PC-9 (cell line): ENCODE measurements around the gene WDR59. TPM values are rescaled to one million over a fixed set of nuclear protein-coding genes. Genes with fewer than 3 reads are reported as not detected.
A peak's percentile ranks its signal among the peaks of the same experiment; 100 is the strongest.

Experiments
- BruUV-seq: library from RNA; stranded (reverse); fragments of 400-500 nt; replicated peaks from 2 replicates; lab custom pipeline; 2021; lab: Mats Ljungman, UMichigan
- CTCF ChIA-PET: fragments of 300-600 bp; sonication (Branson Sonifier 250); formaldehyde crosslinking; loops from one replicate; lab custom pipeline; 2022; ENCODE audit warnings: antibody characterized with exemption; lab: Charles Lee
- POLR2A ChIA-PET: fragments of 300-600 bp; sonication (Branson Sonifier 250); formaldehyde crosslinking; loops from one replicate; lab custom pipeline; 2022; ENCODE audit warnings: antibody characterized with exemption; ENCODE audit not compliant: unreplicated experiment; lab: Charles Lee
- DNase-seq, 2 experiments: peaks; one replicate each; pipeline versions ENCODE4 v3.0.0 to v3.0.0-alpha.2; 2015 to 2022; ENCODE audit warnings: mixed read lengths in 1 of 2
- H2AFZ ChIP-seq: fragments of 200-600 bp; sonication (generic); 2 replicates; pipeline ENCODE4 v1.8.1; 2017; ENCODE audit warnings: antibody characterized with exemption
- H3F3A ChIP-seq: fragments of 200-600 bp; sonication (generic); 2 replicates; pipeline ENCODE4 v1.8.1; 2017; ENCODE audit warnings: antibody characterized with exemption, mild to moderate bottlenecking, low read depth; ENCODE audit not compliant: insufficient read depth
- H3K27ac ChIP-seq: fragments of 200-600 bp; sonication (generic); 2 replicates; pipeline ENCODE4 v1.6.1; 2016; ENCODE audit warnings: mixed run types
- H3K27me3 ChIP-seq: fragments of 200-600 bp; sonication (generic); 2 replicates; pipeline ENCODE4 v1.6.1; 2016; ENCODE audit warnings: low read depth, mixed run types; ENCODE audit not compliant: insufficient read depth
- H3K36me3 ChIP-seq: fragments of 200-600 bp; sonication (generic); 2 replicates; pipeline ENCODE4 v1.6.1; 2016; ENCODE audit warnings: low read depth, mixed run types
- H3K4me1 ChIP-seq: fragments of 200-600 bp; sonication (generic); replicated peaks from 2 replicates; pipeline ENCODE4 v1.6.1; 2016; ENCODE audit warnings: mixed run types; ENCODE audit not compliant: insufficient read depth
- H3K4me2 ChIP-seq: fragments of 200-600 bp; sonication (generic); 2 replicates; pipeline ENCODE4 v1.6.1; 2017; ENCODE audit warnings: mixed run types
- H3K4me3 ChIP-seq: fragments of 200-600 bp; sonication (generic); 2 replicates; pipeline ENCODE4 v1.6.1; 2016; ENCODE audit warnings: mixed run types
- H3K79me2 ChIP-seq: fragments of 200-600 bp; sonication (generic); 2 replicates; pipeline ENCODE4 v1.6.1; 2017; ENCODE audit warnings: low read depth, mixed run types
- H3K9me2 ChIP-seq: fragments of 200-600 bp; sonication (generic); 2 replicates; pipeline ENCODE4 v1.8.1; 2017; ENCODE audit warnings: mild to moderate bottlenecking; ENCODE audit not compliant: insufficient read depth
- H3K9me3 ChIP-seq: fragments of 200-600 bp; sonication (generic); 2 replicates; pipeline ENCODE4 v1.8.1; 2016; ENCODE audit warnings: low read depth; ENCODE audit not compliant: insufficient read depth
- H4K20me1 ChIP-seq: fragments of 200-600 bp; sonication (generic); 2 replicates; pipeline ENCODE4 v1.8.1; 2017; ENCODE audit not compliant: insufficient read depth
- CTCF ChIP-seq: fragments of 200-600 bp; sonication (generic); conservative IDR thresholded peaks from 2 replicates; pipeline ENCODE4 v1.6.1; 2017; ENCODE audit warnings: mixed run types, antibody characterized with exemption, mild to moderate bottlenecking, moderate library complexity
- EZH2 ChIP-seq: fragments of 200-600 bp; sonication (generic); IDR thresholded peaks from 2 replicates; pipeline ENCODE4 v1.8.0; 2017; ENCODE audit warnings: antibody characterized with exemption, low read depth
- intact Hi-C: fragments of 100-400 bp; cut with micrococcal nuclease; formaldehyde crosslinking; loops from one replicate; pipeline ENCODE4 v1.10.0; 2022; ENCODE audit not compliant: unreplicated experiment
- total RNA-seq: library from RNA; stranded (reverse); gene quantifications from 2 replicates; pipeline ENCODE4 v1.2.3, GENCODE V29; 2021

The WDR59 gene
- total RNA-seq, 1 experiment from 2014 or later = 97.1 TPM

GRCh38 chr16:75012380-75013081, 27.6 kb upstream of the WDR59 start:
- H4K20me1 ChIP-seq = no peaks in the 10 kb centered on the region
- H3K4me2 ChIP-seq = peak overlapping the region; percentile 66
- peaks cover 8% of the 10 kb centered on the region for H3K36me3 ChIP-seq
- peaks cover 52% of the 10 kb centered on the region for H3K4me1 ChIP-seq
- TF ChIP-seq CTCF (no peak), EZH2 (no peak)
- H2AFZ ChIP-seq = no peak overlapping the region
- no peaks in the 10 kb centered on the region for H3K9me3 ChIP-seq
- ChIA-PET CTCF (no interaction called here), POLR2A (interaction anchor here (0.5 to 1.0 kb wide), 3 partner anchors 14 to 42 kb away, joined by 3 to 7 read pairs (median 4); partner anchors contain the start of gene WDR59)
- no peaks in the 10 kb centered on the region for H3K27me3 ChIP-seq
- BruUV-seq = no TSS peak
- no peak for DNase-seq
- no peak overlapping the region; the same call in 1 of the 2 replicates for H3K4me3 ChIP-seq
- peaks cover 46% of the 10 kb centered on the region for H3F3A ChIP-seq
- intact Hi-C loops = no loop called here
- no peaks in the 10 kb centered on the region for H3K9me2 ChIP-seq
- peak overlapping the region; percentile 73 for H3K27ac ChIP-seq
- peaks cover 96% of the 10 kb centered on the region for H3K79me2 ChIP-seq

GRCh38 chr16:75011634-75012307, 26.8 kb upstream of the WDR59 start:
- no peak overlapping the region; the same call in 1 of the 2 replicates for H3K4me3 ChIP-seq
- H3K9me2 ChIP-seq = no peaks in the 10 kb centered on the region
- peaks cover 8% of the 10 kb centered on the region for H3K36me3 ChIP-seq
- intact Hi-C loops = loop anchor here (1.0 kb wide), 1 partner anchor 8 kb away; no protein-coding TSS in a partner anchor
- no TSS peak for BruUV-seq
- H3K4me1 ChIP-seq = peaks cover 45% of the 10 kb centered on the region
- H2AFZ ChIP-seq = no peak overlapping the region
- ChIA-PET CTCF (interaction anchor here (0.9 kb wide), 1 partner anchor 32 kb away, joined by 3 read pairs; no protein-coding TSS in a partner anchor), POLR2A (interaction anchor here (0.5 to 1.0 kb wide), 3 partner anchors 15 to 43 kb away, joined by 3 to 7 read pairs (median 4); partner anchors contain the start of gene WDR59)
- H3K4me2 ChIP-seq = peak overlapping the region; percentile 66
- peak; percentile 59 to 86 for DNase-seq
- peak overlapping the region; percentile 73 for H3K27ac ChIP-seq
- H3K9me3 ChIP-seq = no peaks in the 10 kb centered on the region
- H3F3A ChIP-seq = peaks cover 42% of the 10 kb centered on the region
- H4K20me1 ChIP-seq = no peaks in the 10 kb centered on the region
- TF ChIP-seq CTCF (no peak), EZH2 (no peak)
- H3K79me2 ChIP-seq = peaks cover 97% of the 10 kb centered on the region
- H3K27me3 ChIP-seq = no peaks in the 10 kb centered on the region

- H3K4me2 ChIP-seq = no peak overlapping the region
- no peak overlapping the region for H2AFZ ChIP-seq
- peaks cover 38% of the 10 kb centered on the region for H3K4me1 ChIP-seq
- H4K20me1 ChIP-seq = no peaks in the 10 kb centered on the region
- BruUV-seq = no TSS peak
- ChIA-PET CTCF (interaction anchor here (0.6 kb wide), 1 partner anchor 94 kb away, joined by 3 read pairs; no protein-coding TSS in a partner anchor), POLR2A (no interaction called here)
- TF ChIP-seq EZH2 (no peak), CTCF (no peak)
- no peak for DNase-seq
- intact Hi-C loops = no loop called here
- peak overlapping the region; percentile 73 for H3K27ac ChIP-seq
- peaks cover 97% of the 10 kb centered on the region for H3K79me2 ChIP-seq
- no peaks in the 10 kb centered on the region for H3K9me2 ChIP-seq
- H3K4me3 ChIP-seq = no peak overlapping the region
- H3K36me3 ChIP-seq = peaks cover 8% of the 10 kb centered on the region
- H3F3A ChIP-seq = peaks cover 35% of the 10 kb centered on the region
- H3K27me3 ChIP-seq = no peaks in the 10 kb centered on the region
- H3K9me3 ChIP-seq = no peaks in the 10 kb centered on the region
These were observed 25.5 kb upstream of the WDR59 start for GRCh38 chr16:75010427-75010826.
